Kidney epithelial cell (primary cell): ENCODE results near the gene ANKRD23. TPM values are rescaled to one million over a fixed set of nuclear protein-coding genes. Genes with fewer than 3 reads are reported as not detected.

Experiments
- total RNA-seq: library from RNA; depleted of rRNA; stranded (reverse); fragments of >200 nt; gene quantifications from 2 replicates; pipeline ENCODE4 v1.2.3, GENCODE V29; 2015

Gene ANKRD23
- total RNA-seq, 1 donor from 2014 or later = 2.1 TPM

Other genes starting within 250 kb of the ANKRD23 start
- 33.2 and 33.3 TPM in 2 replicates for gene KANSL3, start 205.7 kb downstream of the ANKRD23 start, total RNA-seq
- 0.07 TPM in 1 of 2 replicates, not detected in the other for gene FER1L5, start 201.3 kb downstream of the ANKRD23 start, total RNA-seq
- gene LMAN2L, start 104.0 kb downstream of the ANKRD23 start, total RNA-seq = 14.2 and 15.7 TPM in 2 replicates
- 7.9 and 8.2 TPM in 2 replicates for gene CNNM4, start 83.1 kb downstream of the ANKRD23 start, total RNA-seq
- gene CNNM3, start 27.8 kb downstream of the ANKRD23 start, total RNA-seq = 9.2 and 11.1 TPM in 2 replicates
- gene ANKRD39, start 14.0 kb upstream of the ANKRD23 start, total RNA-seq = 22.6 and 27.3 TPM in 2 replicates
- gene SEMA4C, start 26.1 kb upstream of the ANKRD23 start, total RNA-seq = 62.4 and 67.8 TPM in 2 replicates
- gene FAM178B, start 142.6 kb upstream of the ANKRD23 start, total RNA-seq = 0.25 TPM in 1 of 2 replicates, not detected in the other